MM.1S (cell line): Measurements from ENCODE around the gene FETUB.

Experiments
- EZH2 ChIP-seq: fragments of 300-600 bp; sonication (generic); optimal IDR thresholded peaks from 2 replicates; pipeline ENCODE3; 2017; ENCODE audit warnings: low read depth, mild to moderate bottlenecking, antibody characterized with exemption, low read length, mixed read lengths
- EZH2phosphoT487 ChIP-seq: fragments of 300-600 bp; sonication (generic); IDR thresholded peaks from 2 replicates; pipeline ENCODE4 v1.6.1; 2018; ENCODE audit warnings: antibody characterized with exemption, low read length
- TF ChIP-seq, protein P1 (sequence below): fragments of 300-600 bp; sonication (generic); IDR thresholded peaks from 2 replicates; pipeline ENCODE4 v1.5.1; 2016; ENCODE audit warnings: antibody characterized with exemption, low read length, mixed read lengths

DNA sequence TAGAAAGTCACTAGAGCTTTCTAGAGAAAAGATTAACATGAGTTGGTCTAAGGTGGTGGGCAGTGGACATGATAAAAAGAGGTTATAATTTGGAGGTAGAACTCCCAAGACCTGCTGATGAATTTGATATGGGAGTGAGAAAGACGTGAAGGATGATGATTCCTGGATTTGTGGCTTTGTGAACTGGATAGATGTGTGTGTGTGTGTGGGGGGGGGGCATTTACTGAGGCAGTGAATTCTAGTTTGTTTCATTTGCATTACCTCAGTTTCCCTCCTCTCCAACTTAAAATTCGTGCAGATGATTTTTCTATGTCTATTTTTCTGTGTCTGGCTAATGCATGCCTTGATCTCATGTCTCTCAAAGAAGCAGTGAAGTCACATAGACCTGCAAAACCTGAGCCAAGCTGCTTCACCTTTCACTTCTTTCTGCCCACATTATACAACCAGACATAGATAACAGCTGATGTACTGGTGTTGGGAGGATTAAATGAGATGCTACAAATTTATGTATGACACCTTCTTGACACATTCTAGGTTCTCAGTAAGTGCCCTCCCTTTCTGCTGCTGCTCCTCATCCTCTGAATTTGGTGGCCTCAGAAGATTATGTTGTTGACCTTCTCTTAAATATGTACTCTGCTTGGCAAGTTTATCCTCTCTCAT lies 17.4 kb upstream of the FETUB start:
- TF ChIP-seq EZH2 (no peak), EZH2phosphoT487 (no peak)
- TF ChIP-seq, protein P1, sequence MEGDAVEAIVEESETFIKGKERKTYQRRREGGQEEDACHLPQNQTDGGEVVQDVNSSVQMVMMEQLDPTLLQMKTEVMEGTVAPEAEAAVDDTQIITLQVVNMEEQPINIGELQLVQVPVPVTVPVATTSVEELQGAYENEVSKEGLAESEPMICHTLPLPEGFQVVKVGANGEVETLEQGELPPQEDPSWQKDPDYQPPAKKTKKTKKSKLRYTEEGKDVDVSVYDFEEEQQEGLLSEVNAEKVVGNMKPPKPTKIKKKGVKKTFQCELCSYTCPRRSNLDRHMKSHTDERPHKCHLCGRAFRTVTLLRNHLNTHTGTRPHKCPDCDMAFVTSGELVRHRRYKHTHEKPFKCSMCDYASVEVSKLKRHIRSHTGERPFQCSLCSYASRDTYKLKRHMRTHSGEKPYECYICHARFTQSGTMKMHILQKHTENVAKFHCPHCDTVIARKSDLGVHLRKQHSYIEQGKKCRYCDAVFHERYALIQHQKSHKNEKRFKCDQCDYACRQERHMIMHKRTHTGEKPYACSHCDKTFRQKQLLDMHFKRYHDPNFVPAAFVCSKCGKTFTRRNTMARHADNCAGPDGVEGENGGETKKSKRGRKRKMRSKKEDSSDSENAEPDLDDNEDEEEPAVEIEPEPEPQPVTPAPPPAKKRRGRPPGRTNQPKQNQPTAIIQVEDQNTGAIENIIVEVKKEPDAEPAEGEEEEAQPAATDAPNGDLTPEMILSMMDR, result no peak
